Stimulated activated CD4-positive, alpha-beta T cell treated with anti-CD3 and anti-CD28 coated beads, Interleukin-15, amount 100 ng/mL, for 48 hours (primary cell): ENCODE measurements around the gene ACO1.
"Not testable (repeated sequence)": the region's sequence is repeated elsewhere in the genome, so short reads cannot be mapped to it uniquely, and the experiment has no call there.

Source experiments
- DNase-seq, 2 donors: peaks; one replicate each; pipeline ENCODE4 v3.0.0-alpha.2; 2020; ENCODE audit warnings: low read depth in 2 of 2

The ACO1 gene

DNA sequence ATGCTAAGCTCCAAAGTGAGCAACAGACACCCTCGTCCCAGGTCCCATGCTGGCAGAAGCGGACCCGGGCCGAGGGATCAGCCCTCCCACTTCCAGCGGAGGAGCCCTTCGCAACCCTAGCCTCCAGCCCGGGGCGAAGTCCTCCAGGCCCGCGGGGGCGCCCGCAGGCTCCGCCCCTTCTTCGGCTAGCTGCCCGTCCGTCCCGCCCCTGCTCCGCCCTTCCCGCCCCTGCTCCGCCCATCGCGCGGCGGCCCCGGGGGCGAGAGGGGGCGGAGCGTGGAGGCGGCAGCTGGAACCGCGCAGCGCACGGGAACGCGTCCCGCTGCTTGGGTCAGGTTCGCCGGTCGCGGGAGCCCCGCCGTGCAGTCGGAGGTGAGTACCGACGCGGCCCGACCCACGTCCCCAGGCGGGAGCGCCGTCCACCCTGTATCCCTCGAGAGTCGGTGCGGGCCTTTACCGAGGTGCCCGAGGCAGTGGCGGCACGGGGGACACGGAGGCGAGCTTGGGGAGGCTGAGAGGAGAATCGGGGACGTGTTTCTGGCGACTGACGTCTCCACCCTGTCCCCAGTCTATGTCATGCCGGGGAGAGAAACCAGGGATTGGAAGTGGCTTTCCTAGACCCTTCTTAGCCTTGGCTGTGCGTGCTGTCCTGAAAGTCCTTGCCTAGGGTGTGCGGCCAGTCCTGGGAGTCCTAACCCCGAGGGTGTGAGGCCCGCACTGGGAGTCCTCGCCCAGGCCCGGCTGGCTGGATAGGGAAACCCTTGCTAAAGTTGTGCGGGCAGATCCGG lies at the start of gene ACO1:
Gene ACO1 (plus strand): TSS at position 280 of the 788 bp plus-strand sequence. CDS start 20,864 bp downstream, outside the sequence.
- DNase-seq: peak; percentile 65 to 76

DNA sequence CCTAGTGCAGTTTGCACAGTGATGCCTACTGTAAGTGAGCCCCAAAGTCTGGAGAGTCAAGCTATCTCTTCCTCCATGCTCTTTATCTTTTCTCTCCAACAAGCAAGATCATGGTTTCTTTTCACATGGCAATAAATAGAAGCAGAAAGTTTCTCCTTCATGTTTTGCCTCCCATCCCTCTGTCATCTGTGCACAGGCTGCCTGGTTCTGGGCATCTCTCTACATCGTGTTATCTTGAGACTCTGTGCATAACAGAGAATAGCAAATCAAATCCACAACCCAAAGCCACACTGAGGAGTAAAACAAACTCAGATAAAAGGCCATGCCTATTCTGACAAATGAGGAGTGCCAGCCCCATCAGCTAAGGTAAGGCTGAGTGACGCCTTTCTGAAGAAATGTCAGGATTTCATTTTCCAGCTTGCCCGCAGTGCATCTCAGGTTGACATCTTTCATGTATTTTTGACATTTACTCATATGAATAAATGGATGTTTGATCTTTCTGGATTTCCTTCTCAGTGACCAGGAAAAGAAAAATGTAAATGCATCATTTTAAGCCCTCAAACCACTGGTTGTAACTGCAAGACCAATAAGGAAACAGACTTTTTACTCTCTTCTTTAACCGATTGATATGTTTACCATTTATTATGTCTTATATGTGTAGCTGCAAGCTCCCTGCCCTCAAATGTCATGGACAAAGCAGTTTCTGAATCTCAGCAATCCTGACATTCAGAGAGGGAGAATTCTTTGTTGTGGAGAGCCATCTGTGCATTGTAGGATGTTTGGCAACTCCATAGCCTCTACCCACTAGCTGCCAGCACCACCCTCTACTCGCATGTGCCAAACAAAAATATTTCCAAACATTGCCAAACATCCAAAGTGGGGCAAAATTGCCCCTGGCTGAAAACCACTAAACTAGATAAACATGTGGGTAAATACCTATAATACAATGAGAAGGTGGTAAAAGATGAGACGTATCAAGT lies 49.2 kb upstream of the ACO1 start:
- no peak for DNase-seq

DNA sequence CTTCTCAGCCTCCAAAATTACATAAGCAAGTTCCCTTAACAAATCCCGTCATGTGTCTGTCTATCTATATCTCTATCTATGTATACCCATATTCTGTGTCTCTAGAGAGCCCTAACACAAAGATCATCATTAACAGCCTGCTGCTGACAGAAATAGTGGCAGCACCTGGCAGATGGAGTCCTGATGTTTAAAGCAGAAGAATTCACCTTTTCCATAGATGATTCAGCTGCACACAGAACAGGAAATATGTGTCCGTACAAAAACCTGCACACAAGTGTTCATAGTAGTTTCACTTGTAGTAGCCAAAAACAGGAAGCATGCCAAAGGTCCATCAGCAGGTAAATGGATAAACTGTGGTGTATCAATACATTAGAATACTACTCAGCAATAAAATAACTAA lies 45.0 kb upstream of the ACO1 start:
- no peak for DNase-seq

DNA sequence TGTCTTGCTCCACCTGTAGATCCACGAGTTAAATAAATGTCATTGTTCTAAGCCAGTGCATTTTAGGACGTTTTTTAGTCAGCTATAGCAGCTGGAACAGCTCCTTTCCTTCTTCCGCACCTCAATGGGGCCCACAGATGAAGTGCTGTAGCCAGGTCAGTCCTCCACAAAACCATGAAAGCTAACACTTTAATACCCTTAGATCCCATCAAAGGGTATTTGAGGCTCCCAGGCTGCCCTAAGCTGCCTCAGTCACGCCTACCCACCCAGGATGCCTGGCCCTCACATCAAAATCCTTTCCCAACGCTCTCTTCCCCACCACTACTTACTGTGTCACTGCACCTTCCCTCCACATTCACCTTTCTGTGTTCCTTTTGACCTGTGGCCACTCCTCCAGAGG lies 44.1 kb upstream of the ACO1 start:
- no peak for DNase-seq

DNA sequence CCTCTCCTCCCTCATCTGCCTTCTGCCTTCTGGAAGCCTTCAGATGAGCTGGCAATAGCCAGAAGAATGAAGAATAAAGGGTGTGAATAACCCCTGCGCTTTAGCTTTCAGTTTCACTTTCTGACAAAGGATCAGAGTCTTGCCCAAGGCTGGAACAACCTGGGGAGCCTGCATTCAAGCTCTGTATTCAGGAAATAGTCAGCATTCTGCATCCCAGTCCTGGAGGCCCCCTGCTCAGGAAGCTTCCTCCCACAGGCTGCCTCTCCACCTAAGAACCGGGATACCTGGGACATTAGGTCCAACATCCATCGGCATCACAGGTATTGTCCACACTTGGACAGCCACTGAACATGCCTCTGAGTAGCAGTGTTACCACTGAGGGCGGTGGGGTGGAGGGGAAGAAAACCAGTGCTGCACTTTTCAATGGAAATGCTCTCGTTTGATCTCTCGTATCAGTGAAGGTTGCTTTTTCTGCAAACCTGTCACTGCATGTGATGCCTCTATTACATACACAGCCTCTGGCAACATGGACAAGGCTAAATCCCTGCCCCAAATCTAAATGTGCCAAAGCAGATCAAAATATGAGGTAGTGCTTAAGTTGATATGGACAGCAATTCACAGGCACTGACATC lies 39.8 kb upstream of the ACO1 start:
- no peak for DNase-seq

DNA sequence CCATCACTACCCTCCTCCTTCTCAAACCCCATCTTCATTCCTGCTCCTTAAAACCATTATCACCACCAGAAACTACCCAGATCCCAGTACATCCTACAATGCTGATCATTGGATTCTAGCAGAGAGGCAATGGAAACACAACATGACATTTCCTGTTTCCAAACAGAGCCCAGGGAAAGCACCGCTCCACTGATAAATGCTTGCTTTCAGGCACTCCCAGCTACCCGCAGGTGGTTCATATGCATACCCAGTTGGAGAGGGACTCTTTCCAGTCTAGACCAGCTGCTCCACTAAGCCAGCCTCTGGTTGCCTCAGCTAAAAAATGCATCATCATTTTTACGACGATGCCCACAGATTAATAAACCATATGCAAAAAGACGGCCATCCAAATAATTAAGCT lies 39.2 kb upstream of the ACO1 start:
- DNase-seq: no peak

DNA sequence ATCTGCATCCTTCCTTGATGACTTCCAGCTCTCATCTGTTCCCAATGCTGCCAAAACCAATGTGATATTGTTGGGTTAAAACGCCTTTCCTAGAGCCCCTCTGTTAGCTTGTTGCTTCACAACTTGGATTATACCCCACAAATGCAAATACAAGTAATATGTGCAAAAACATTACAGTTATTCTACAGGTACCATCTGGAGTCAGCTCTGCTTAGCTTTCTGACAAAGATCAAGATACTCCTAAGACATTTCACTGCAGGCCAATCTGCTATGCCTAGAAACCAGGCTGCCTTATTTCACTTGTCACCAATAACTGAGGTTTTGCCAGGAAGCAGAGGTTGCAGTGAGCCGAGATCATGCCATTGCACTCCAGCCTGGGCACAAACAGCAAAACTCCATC lies 36.9 kb upstream of the ACO1 start:
- DNase-seq: no peak

DNA sequence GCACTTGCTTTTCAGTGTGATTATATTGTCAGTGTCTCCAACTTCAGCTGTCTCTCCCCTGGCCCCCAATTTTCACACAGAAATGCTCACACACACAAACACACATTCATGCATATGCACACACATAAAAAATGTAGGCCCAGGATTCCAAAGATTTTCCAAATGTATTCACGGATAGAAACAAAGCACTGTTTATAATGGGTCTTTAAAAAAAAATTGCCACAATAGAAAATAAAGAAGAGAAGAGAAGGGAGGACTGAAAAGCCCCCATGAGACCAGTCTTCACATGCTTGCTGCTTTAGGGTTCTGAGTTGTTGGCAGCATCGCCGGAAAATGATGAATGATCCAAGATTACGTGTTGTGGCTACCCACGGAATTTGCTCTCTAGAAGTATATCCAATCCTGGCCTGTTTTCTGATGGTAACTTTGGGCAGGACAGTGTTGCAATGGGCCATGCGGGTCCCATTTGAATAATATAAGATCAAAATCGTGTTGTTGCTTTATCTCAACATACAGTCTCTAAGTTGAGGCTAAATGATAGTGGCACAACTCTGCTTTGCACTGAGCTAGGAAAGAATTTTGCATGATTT lies 36.2 kb upstream of the ACO1 start:
- DNase-seq: no peak

DNA sequence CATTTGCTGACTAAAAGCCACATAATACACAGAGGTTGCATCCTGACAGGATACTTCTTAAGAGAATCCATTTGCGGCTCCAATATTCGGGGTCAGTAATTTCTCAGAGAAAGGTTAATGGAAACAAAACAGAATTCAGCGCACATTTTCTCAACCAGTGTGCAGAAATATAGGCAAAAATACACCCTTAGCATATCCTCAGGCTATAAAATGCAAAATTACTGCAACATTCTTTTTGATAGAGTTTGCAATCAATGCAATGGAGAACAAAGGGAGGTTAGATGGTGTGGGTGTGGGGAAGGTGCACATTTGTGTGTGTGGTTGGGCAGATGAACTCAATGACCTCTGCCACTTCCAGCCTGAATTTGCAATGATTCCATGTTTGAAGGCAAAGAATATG lies 35.4 kb upstream of the ACO1 start:
- DNase-seq: no peak

DNA sequence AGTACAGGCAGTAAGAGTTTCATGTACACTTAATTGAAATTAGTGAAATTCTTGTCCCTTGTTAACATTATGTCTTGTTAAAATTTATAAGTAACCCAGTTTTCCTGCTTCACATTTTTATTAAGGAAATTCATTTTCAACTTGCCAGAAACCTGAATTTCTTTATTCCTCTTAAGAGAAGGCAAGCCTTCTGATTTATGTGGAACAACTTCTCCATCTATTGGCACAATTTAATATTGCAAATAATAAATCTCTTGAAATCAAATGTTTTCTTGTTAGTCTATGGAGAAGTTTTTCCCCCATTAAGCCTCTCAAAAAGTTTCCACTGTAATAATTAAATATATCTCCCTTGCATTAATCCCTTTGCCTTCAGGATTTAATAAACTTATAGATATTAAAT lies 33.8 kb upstream of the ACO1 start:
- no peak for DNase-seq

DNA sequence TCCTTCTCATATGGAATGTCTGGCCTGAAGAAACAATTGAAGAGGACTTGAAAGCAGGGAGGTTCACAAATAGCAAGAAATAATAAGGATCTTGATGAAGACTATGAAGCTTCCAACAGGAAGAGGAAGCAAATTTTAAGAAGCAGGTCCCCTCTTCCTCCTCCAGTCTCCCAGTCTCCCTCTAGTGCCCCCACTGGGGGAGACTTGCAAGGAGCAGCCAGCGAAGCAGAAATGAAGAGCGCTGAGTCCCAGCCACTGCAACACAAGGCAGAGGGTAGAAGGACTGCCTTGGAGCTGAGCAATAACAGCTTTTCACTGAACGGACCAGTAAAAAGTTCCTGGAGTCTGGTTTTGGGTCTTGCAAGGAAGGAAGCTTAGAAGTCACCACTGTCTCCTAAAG lies 32.6 kb upstream of the ACO1 start:
- no peak for DNase-seq

DNA sequence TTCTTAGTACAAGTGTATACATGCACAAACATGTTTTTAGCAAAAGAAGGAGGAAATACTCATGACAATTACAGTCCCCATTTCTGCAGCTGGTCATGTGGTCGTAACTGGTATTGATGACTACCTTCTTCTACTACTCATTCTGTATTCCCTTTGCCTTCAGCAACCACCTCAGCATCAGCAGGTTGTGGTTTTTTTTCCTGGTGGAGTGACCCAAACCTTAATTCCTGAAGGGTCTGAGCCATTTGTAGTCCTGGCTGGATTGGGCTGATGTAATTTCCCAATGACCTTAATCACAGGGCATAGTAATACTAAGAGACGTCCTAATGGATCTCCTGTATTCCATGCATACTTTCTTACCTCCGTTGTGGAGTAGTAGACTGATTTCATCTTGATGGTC lies 31.0 kb upstream of the ACO1 start:
- not testable (repeated sequence) for DNase-seq

DNA sequence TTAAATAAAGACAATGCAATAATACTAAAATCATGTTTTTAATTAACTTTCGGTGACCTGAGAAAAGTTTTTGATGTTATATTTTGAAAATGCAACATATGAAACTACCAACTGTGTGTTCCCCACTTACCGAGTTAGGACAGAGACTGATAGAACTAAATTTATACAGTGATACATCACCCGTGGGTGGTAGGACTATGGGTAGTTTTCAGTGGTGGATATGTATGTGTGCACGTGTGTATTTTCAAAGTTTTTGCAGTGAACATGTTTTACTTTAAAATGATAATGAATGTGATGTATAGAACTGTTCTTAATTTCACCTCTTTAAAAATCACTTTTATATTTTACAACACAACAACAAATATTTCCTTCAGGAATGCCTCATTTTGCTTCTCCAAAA lies 25.0 kb upstream of the ACO1 start:
- DNase-seq: no peak

DNA sequence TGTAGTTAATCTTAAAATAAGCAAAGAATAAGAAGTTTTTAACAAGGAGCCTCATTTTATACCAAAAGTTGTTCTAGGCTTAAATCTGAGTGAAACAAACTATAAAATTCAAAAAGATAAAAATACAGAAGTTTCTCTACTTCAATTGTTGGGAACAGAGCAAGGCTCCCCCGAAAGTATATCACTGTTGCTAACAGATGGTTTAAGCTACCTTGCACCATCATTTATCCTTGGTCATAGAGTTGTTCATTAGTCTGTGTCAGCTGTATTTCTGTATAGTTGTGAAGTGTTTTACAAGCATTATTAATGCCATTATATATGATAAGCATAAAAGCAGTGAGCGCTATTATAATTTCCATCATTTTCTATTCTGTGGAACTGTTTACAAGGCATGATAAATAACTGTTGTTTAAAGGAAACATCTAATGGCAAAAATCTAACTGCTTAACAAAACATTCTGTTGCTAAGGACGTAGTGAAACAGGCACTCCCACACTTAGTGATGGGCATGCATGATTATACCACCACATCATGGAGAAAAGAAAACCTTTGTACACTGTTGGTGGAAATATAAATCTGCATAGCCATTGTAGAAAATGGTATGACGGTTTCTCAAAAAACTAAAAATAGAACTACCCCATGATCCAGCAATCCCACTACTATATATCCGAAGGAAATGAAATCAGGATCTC lies 23.3 kb upstream of the ACO1 start:
- no peak for DNase-seq

DNA sequence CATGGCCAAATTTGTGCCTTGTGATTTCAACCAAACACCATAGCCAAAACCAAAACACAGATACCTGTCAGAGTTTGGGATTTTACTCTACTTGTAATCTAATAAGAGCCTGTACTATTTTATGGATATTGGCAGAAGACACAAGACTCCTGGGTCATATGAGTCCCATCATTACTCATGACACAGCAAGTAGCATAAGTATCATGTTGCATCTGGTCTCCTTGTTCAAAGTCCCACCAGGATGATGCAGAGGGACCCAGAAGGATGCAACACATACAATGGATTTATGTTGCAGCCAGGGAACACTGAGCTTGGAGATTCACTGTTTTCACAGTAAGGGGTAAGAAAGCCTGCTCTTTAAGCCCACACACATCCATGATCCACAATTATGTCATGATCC lies 13.2 kb upstream of the ACO1 start:
- no peak for DNase-seq

DNA sequence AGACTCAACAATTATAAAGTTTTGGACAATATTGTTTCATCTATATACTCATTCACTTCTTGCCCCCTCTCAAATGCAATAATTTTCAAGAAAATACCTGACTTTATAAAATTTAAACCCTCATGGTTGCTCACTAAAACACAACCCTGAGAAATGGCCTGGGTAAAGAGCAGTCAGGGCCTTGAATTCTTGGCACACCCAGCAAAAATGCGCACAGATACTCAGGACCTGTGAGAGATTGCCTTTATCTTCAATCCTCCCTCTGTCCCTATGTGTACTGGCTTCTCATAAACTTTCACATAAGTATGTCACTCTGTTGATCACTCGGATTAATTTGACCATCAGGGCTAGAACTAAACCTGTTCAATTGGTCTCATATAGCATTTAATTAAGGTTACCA lies 12.8 kb upstream of the ACO1 start:
- DNase-seq: no peak

DNA sequence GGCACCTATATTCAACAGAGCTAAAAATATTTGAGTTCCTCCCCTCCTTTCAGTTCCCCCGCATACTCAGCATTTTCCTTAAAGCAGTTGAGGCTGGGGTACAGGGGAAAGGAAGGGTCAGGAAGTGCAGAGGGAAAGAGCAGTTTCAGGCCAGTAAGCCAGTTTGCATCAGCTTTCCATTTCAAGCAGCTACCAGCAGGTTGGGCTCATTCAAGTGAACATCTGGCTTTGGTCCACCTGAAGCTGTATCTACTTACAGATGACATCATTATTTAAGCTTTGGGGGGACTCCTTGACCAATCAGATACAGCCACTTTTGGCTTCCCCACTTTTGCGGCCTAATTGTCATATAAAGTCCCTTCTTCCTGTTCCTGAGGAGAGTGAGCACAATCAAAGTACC lies 8.2 kb upstream of the ACO1 start:
- no peak for DNase-seq

DNA sequence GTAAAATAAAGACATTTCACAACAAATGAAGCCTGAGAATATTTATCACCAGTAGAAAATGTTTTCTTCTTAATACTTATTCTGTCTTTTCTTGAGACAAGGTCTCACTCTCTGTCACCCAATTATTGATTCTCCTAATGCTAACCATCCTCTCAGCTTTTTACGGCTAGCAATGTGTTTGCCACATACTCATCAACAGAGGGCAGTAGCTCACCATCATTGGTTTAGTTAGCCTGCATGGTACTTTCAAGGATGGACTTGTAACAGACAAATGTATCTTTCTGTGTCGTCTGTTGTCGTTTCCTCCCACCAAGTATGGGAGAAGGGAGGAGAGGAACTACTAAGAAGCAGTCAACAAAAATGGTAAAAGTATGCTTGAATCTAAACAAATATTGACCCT lies 5.9 kb upstream of the ACO1 start:
- peak in 1 of 2 donors; percentile 22 for DNase-seq

DNA sequence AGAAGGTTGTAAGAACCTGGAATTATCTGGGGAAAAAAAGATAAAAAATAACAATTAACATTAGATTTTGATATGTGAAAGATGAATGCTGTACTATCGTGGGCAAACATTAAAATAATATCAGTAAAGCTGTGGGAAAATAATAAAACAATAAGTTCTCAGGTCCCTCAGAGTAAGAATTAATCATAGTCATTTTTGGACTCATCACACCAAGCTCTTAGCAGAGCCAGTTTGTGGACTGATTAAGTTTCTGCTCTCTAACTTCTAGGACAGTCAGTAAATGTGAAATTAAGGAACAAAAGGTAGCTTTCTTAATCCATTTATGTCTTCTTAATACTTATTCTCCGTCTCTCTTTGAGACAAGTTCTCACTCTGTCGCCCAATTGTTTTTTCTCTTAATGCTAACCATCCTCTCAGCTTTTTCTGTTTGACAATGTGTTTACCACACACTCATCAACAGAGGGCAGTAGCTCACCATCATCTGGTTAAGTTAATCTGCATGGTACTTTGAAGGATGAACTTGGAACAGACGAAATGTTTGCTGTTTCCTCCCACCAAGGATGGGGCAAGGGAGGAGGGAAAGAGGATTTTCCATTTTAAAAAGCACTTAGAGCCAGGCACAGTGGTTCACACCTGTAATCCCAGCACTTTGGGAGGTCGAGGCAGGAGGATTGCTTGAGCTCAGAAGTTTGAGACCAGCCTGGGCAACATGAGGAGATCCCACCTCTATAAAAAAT lies 5.3 kb upstream of the ACO1 start:
- peak in 1 of 2 donors; percentile 17 for DNase-seq

DNA sequence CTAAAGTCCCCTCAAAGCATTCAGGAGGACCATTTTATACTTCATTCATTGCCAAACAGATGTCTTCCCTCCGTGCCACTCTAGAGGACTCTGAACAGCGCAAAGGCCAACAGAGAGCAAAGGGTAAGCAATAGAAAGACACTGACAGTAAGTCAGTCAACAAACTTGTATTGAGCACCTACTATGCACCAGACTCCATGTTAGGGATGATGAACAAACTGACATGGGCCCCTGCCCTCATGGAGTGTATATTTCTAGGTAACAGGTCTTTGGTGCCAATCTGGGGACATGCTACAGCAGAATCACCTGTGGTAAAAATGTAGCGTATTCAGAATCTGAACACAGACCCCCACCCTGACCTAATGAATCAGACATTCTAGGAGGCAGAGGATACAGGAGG lies 3.5 kb upstream of the ACO1 start:
- DNase-seq: no peak
